GM23338 (cell line): Measurements from ENCODE around the gene CCDC27.

Source experiments
- CTCF ChIP-seq, 2 experiments: fragments of 200-600 bp in 1 of 2; sonication (generic) in 1 of 2; conservative IDR thresholded peaks; 2 replicates each; pipeline versions ENCODE4 v1.5.1 to v1.6.1; 2016 to 2017; ENCODE audit warnings: antibody characterized with exemption in 2 of 2, low read depth in 2 of 2, mild to moderate bottlenecking in 2 of 2, moderate library complexity in 1 of 2
- ETS1 ChIP-seq: IDR thresholded peaks from 2 replicates; pipeline ENCODE4 v1.6.1; 2016; ENCODE audit warnings: antibody characterized with exemption
- EZH2 ChIP-seq: fragments of 200-600 bp; sonication (generic); IDR thresholded peaks from one replicate; pipeline ENCODE4 v1.8.0; 2017; ENCODE audit warnings: antibody characterized with exemption, mild to moderate bottlenecking, low read depth; ENCODE audit not compliant: unreplicated experiment
- EZH2phosphoT487 ChIP-seq: fragments of 200-600 bp; sonication (generic); IDR thresholded peaks from one replicate; pipeline ENCODE4 v1.8.1; 2018; ENCODE audit warnings: antibody characterized with exemption; ENCODE audit not compliant: unreplicated experiment
- POLR2AphosphoS5 ChIP-seq: IDR thresholded peaks from 2 replicates; pipeline ENCODE4 v1.6.1; 2016; ENCODE audit warnings: antibody characterized with exemption, low read depth
- ZNF114 ChIP-seq: fragments of 250-450 bp; sonication (Bioruptor Pico); IDR thresholded peaks from 2 replicates; pipeline ENCODE4 v1.5.0; 2020; ENCODE audit warnings: mild to moderate bottlenecking, moderate library complexity
- ZNF331 ChIP-seq: fragments of 250-450 bp; sonication (Bioruptor Pico); IDR thresholded peaks from 2 replicates; pipeline ENCODE4 v1.5.0; 2020; ENCODE audit warnings: low read depth, mild to moderate bottlenecking, moderate library complexity
- ZNF462 ChIP-seq: fragments of 250-450 bp; sonication (Bioruptor Pico); IDR thresholded peaks from 2 replicates; pipeline ENCODE4 v1.5.0; 2020; ENCODE audit warnings: mild to moderate bottlenecking, moderate library complexity
- TF ChIP-seq, protein P1 (sequence below): IDR thresholded peaks from one replicate; pipeline ENCODE4 v1.6.1; 2018; ENCODE audit warnings: antibody characterized with exemption; ENCODE audit not compliant: unreplicated experiment

- no peak for TF ChIP-seq CTCF (conservative IDR thresholded peaks at IDR 0.05; ENCODE audit: low read depth in 2 of 2)
- TF ChIP-seq POLR2AphosphoS5, result no peak
- no peak for TF ChIP-seq EZH2
- TF ChIP-seq, protein P1, sequence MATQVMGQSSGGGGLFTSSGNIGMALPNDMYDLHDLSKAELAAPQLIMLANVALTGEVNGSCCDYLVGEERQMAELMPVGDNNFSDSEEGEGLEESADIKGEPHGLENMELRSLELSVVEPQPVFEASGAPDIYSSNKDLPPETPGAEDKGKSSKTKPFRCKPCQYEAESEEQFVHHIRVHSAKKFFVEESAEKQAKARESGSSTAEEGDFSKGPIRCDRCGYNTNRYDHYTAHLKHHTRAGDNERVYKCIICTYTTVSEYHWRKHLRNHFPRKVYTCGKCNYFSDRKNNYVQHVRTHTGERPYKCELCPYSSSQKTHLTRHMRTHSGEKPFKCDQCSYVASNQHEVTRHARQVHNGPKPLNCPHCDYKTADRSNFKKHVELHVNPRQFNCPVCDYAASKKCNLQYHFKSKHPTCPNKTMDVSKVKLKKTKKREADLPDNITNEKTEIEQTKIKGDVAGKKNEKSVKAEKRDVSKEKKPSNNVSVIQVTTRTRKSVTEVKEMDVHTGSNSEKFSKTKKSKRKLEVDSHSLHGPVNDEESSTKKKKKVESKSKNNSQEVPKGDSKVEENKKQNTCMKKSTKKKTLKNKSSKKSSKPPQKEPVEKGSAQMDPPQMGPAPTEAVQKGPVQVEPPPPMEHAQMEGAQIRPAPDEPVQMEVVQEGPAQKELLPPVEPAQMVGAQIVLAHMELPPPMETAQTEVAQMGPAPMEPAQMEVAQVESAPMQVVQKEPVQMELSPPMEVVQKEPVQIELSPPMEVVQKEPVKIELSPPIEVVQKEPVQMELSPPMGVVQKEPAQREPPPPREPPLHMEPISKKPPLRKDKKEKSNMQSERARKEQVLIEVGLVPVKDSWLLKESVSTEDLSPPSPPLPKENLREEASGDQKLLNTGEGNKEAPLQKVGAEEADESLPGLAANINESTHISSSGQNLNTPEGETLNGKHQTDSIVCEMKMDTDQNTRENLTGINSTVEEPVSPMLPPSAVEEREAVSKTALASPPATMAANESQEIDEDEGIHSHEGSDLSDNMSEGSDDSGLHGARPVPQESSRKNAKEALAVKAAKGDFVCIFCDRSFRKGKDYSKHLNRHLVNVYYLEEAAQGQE, result no peak
- TF ChIP-seq ZNF331, result no peak
- TF ChIP-seq EZH2phosphoT487, result no peak
- no peak for TF ChIP-seq ZNF114 (CRISPR knock-in tag)
- no peak for TF ChIP-seq ETS1
- no peak for TF ChIP-seq ZNF462 (CRISPR knock-in tag)
Observed at GRCh38 chr1:3727825-3728776, 24.1 kb upstream of the CCDC27 start.
